Uterus (tissue), 2 donors: ENCODE results near the gene SLC6A7.

Experiments
- POLR2A ChIP-seq, 2 donors: fragments of 450-650 bp; IDR thresholded peaks; one replicate each; pipeline ENCODE4 v1.6.1; 2016; ENCODE audit warnings: antibody characterized with exemption in 2 of 2, mild to moderate bottlenecking in 1 of 2, moderate library complexity in 1 of 2
- TF ChIP-seq, protein P1 (sequence below), 4 experiments: fragments of 200-600 bp in 2 of 4; fragments of 450-650 bp in 2 of 4; sonication (generic) in 2 of 4; IDR thresholded peaks; one replicate each; pipeline ENCODE4 v1.5.1; 2016 to 2019; ENCODE audit warnings: antibody characterized with exemption in 4 of 4, mild to moderate bottlenecking in 2 of 4, moderate library complexity in 1 of 4

DNA sequence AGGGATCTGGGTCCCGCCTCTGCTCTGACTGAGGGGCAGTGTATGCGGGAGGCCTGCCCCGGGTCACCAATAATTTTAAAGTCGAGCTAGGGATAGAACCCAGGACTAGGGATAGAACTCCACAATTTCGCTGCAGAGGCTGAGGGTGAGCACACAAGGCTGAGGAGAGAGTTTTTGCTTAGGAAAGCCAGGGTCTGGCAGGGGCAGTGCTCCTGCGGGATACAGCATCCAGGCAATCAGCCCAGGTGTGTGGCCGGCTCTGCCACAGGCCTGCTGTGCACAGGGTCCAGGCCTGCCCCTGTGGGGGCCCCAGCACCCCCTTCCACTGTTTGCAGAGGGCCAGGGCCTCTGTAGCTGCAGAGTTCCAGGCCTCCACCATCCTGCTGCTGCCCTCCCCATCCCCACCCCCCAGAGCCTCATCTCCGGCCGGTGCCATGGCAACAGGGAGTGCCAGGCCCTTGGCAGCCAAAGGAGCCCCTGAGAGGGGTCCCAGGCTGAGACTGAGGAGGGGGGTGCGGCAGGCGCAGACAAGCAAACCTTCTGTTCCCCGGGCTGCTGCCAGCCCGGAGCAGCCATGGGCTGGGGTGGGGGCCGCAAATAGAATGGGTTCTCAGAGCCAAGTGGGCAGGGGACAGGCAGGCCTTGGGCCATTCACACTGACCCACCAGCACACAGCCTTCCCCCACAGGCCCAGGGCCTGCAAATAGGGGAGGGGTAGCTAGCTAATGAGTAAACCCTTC, 42.8 kb upstream of the SLC6A7 start:
- TF ChIP-seq, protein P1, sequence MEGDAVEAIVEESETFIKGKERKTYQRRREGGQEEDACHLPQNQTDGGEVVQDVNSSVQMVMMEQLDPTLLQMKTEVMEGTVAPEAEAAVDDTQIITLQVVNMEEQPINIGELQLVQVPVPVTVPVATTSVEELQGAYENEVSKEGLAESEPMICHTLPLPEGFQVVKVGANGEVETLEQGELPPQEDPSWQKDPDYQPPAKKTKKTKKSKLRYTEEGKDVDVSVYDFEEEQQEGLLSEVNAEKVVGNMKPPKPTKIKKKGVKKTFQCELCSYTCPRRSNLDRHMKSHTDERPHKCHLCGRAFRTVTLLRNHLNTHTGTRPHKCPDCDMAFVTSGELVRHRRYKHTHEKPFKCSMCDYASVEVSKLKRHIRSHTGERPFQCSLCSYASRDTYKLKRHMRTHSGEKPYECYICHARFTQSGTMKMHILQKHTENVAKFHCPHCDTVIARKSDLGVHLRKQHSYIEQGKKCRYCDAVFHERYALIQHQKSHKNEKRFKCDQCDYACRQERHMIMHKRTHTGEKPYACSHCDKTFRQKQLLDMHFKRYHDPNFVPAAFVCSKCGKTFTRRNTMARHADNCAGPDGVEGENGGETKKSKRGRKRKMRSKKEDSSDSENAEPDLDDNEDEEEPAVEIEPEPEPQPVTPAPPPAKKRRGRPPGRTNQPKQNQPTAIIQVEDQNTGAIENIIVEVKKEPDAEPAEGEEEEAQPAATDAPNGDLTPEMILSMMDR (IDR thresholded peaks at IDR 0.05) = no peak
- TF ChIP-seq POLR2A (IDR thresholded peaks at IDR 0.05) = no peak
